Stimulated activated CD4-positive, alpha-beta T cell treated with anti-CD3 and anti-CD28 coated beads, Interleukin-1b, Interleukin-23, amount 100 ng/mL, for 48 hours (primary cell): ENCODE results near the gene ZNF17.

ENCODE experiments used
- DNase-seq: peaks from one replicate; pipeline ENCODE4 v3.0.0-alpha.2; 2020

The ZNF17 gene

GRCh38 chr19:57434386-57435061, 23.6 kb downstream of the ZNF17 start:
- DNase-seq: no peak

- DNase-seq: peak; percentile 97
Observed at GRCh38 chr19:57435062-57435978, 24.4 kb downstream of the ZNF17 start, which contains the start of gene ZNF749. TSS of gene ZNF749 (plus strand) at chr19:57435325. CDS start at chr19:57435579, 254 bp downstream.

GRCh38 chr19:57436417-57436816, 25.5 kb downstream of the ZNF17 start:
- no peak for DNase-seq

- DNase-seq: no peak
Observed at GRCh38 chr19:57437931-57438330, 27.0 kb downstream of the ZNF17 start.

GRCh38 chr19:57438925-57439324, 28.0 kb downstream of the ZNF17 start:
- DNase-seq: no peak

- DNase-seq: no peak
Observed at GRCh38 chr19:57441979-57442752, 31.2 kb downstream of the ZNF17 start.

GRCh38 chr19:57443121-57443696, 32.2 kb downstream of the ZNF17 start:
- no peak for DNase-seq

- no peak for DNase-seq
Observed at GRCh38 chr19:57452307-57452706, 41.3 kb downstream of the ZNF17 start.

- peak; percentile 16 for DNase-seq
Observed at GRCh38 chr19:57465680-57466381, 54.9 kb downstream of the ZNF17 start.

- DNase-seq: no peak
Observed at GRCh38 chr19:57466489-57466888, 55.5 kb downstream of the ZNF17 start.
